ENCODE results near the gene RB1.

GRCh38 chr13:48404952-48405351, 101.4 kb downstream of the RB1 start:
- TF ChIP-seq CTCF (conservative IDR thresholded peaks at IDR 0.05; ENCODE audit: low read length) = no peak
- no peak for TF ChIP-seq EZH2phosphoT487 (IDR thresholded peaks at IDR 0.05; ENCODE audit: borderline replicate concordance, low read depth, low read length)

Data from OCI-LY7 (cell line).